Neural progenitor cell (in vitro differentiated cells): Measurements from ENCODE around the gene HES7. TPM values are rescaled to one million over a fixed set of nuclear protein-coding genes. Genes with fewer than 3 reads are reported as not detected.
A peak's percentile ranks its signal among the peaks of the same experiment; 100 is the strongest.

Source experiments
- DNase-seq: peaks from one replicate; pipeline ENCODE4 v3.0.0-alpha.2; 2016; ENCODE audit warnings: low spot score
- H2AFZ ChIP-seq: fragments of 200-600 bp; sonication (generic); replicated peaks from 2 replicates; pipeline ENCODE4 v1.6.1; 2016; ENCODE audit warnings: antibody characterized with exemption
- H3F3A ChIP-seq: fragments of 200-600 bp; sonication (generic); 2 replicates; pipeline ENCODE4 v1.6.1; 2016; ENCODE audit warnings: antibody characterized with exemption, low read depth
- H3K27ac ChIP-seq: fragments of 200-600 bp; sonication (generic); 2 replicates; pipeline ENCODE4 v1.5.1; 2016; ENCODE audit warnings: mild to moderate bottlenecking
- H3K27me3 ChIP-seq: fragments of 200-600 bp; sonication (generic); 2 replicates; pipeline ENCODE4 v1.6.1; 2016; ENCODE audit warnings: mild to moderate bottlenecking, moderate library complexity
- H3K36me3 ChIP-seq: fragments of 200-600 bp; sonication (generic); 2 replicates; pipeline ENCODE4 v1.5.1; 2016
- H3K4me1 ChIP-seq: fragments of 200-600 bp; sonication (generic); 2 replicates; pipeline ENCODE4 v1.6.1; 2016; ENCODE audit warnings: mixed run types
- H3K4me2 ChIP-seq: fragments of 200-600 bp; sonication (generic); 2 replicates; pipeline ENCODE4 v1.6.1; 2016
- H3K4me3 ChIP-seq: fragments of 200-600 bp; sonication (generic); 2 replicates; pipeline ENCODE4 v1.5.1; 2016
- H3K79me2 ChIP-seq: fragments of 200-600 bp; sonication (generic); 2 replicates; pipeline ENCODE4 v1.6.1; 2016; ENCODE audit warnings: low read depth
- H3K9ac ChIP-seq: fragments of 200-600 bp; sonication (generic); 2 replicates; pipeline ENCODE4 v1.6.1; 2016
- H3K9me3 ChIP-seq: fragments of 200-600 bp; sonication (generic); 2 replicates; pipeline ENCODE4 v1.5.1; 2016; ENCODE audit warnings: low read depth
- H4K20me1 ChIP-seq: fragments of 200-600 bp; sonication (generic); 2 replicates; pipeline ENCODE4 v1.6.1; 2016; ENCODE audit warnings: low read depth
- H3K27ac Mint-ChIP-seq: 3 replicates; pipeline ENCODE4 v1.8.0; 2021; ENCODE audit warnings: mixed read lengths
- H3K27me3 Mint-ChIP-seq: 2 replicates; pipeline ENCODE4 v1.8.0; 2022; ENCODE audit warnings: low read depth, mild to moderate bottlenecking, inconsistent platforms, moderate library complexity, mixed read lengths; ENCODE audit not compliant: insufficient read depth
- H3K36me3 Mint-ChIP-seq: 3 replicates; pipeline ENCODE4 v1.8.0; 2021; ENCODE audit warnings: mixed read lengths
- H3K4me1 Mint-ChIP-seq: 3 replicates; pipeline ENCODE4 v1.8.0; 2021; ENCODE audit warnings: mixed read lengths
- H3K4me3 Mint-ChIP-seq: 3 replicates; pipeline ENCODE4 v1.8.0; 2021; ENCODE audit warnings: mild to moderate bottlenecking, moderate library complexity, mixed read lengths
- H3K9me3 Mint-ChIP-seq: 3 replicates; pipeline ENCODE4 v1.8.0; 2020; ENCODE audit warnings: mixed read lengths
- EZH2 ChIP-seq: fragments of 200-600 bp; sonication (generic); IDR thresholded peaks from 2 replicates; pipeline ENCODE4 v1.6.1; 2017; ENCODE audit warnings: antibody characterized with exemption, mild to moderate bottlenecking, moderate library complexity
- EZH2phosphoT487 ChIP-seq: fragments of 200-600 bp; sonication (generic); IDR thresholded peaks from 2 replicates; pipeline ENCODE4 v1.6.1; 2017; ENCODE audit warnings: antibody characterized with exemption
- total RNA-seq: library from RNA; depleted of rRNA; stranded (reverse); fragments of >200 nt; gene quantifications from 2 replicates; pipeline ENCODE4 v1.2.3, GENCODE V29; 2015; ENCODE audit warnings: low replicate concordance
- TF ChIP-seq, protein P1 (sequence below): fragments of 200-600 bp; sonication (generic); IDR thresholded peaks from 2 replicates; pipeline ENCODE4 v1.5.1; 2017; ENCODE audit warnings: antibody characterized with exemption, mild to moderate bottlenecking

The HES7 gene
- total RNA-seq, 1 donor from 2014 or later: not detected

DNA sequence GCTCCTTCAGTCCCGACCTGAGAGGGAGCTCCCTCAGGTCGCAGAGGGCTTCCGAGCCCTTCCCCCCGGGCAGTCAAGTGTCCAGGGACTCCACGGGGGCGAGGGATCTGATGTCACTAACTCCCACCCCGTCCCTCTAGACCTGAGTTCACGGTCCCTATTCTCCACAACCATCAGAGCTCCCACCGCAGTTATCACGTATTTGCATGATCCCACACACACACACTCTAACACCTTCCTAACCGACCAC, 32.0 kb upstream of the HES7 start:
- peaks cover 2% of the 10 kb centered on the region for H3K79me2 ChIP-seq
- H2AFZ ChIP-seq: no peak overlapping the region
- H3K4me1 Mint-ChIP-seq: peaks cover 24% of the 10 kb centered on the region
- no peaks in the 10 kb centered on the region for H3K9me3 ChIP-seq
- H3K9ac ChIP-seq: peak overlapping the region; percentile 2
- H3K4me2 ChIP-seq: peak overlapping the region; percentile 80
- H3K27me3 Mint-ChIP-seq: peaks cover 7% of the 10 kb centered on the region
- H3K27ac ChIP-seq: no peak overlapping the region
- H3K27me3 ChIP-seq: no peaks in the 10 kb centered on the region
- H4K20me1 ChIP-seq: peaks cover 33% of the 10 kb centered on the region
- H3K27ac Mint-ChIP-seq: no peak overlapping the region
- TF ChIP-seq EZH2: no peak
- TF ChIP-seq EZH2phosphoT487: no peak
- TF ChIP-seq, protein P1, sequence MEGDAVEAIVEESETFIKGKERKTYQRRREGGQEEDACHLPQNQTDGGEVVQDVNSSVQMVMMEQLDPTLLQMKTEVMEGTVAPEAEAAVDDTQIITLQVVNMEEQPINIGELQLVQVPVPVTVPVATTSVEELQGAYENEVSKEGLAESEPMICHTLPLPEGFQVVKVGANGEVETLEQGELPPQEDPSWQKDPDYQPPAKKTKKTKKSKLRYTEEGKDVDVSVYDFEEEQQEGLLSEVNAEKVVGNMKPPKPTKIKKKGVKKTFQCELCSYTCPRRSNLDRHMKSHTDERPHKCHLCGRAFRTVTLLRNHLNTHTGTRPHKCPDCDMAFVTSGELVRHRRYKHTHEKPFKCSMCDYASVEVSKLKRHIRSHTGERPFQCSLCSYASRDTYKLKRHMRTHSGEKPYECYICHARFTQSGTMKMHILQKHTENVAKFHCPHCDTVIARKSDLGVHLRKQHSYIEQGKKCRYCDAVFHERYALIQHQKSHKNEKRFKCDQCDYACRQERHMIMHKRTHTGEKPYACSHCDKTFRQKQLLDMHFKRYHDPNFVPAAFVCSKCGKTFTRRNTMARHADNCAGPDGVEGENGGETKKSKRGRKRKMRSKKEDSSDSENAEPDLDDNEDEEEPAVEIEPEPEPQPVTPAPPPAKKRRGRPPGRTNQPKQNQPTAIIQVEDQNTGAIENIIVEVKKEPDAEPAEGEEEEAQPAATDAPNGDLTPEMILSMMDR: no peak
- peaks cover 18% of the 10 kb centered on the region for H3K4me1 ChIP-seq
- no peaks in the 10 kb centered on the region for H3K36me3 ChIP-seq
- no peaks in the 10 kb centered on the region for H3K9me3 Mint-ChIP-seq
- H3K4me3 Mint-ChIP-seq: no peak overlapping the region
- H3K36me3 Mint-ChIP-seq: peaks cover 1% of the 10 kb centered on the region
- DNase-seq: peak; percentile 59
- H3F3A ChIP-seq: peaks cover 66% of the 10 kb centered on the region
- H3K4me3 ChIP-seq: peak overlapping the region; percentile 58

DNA sequence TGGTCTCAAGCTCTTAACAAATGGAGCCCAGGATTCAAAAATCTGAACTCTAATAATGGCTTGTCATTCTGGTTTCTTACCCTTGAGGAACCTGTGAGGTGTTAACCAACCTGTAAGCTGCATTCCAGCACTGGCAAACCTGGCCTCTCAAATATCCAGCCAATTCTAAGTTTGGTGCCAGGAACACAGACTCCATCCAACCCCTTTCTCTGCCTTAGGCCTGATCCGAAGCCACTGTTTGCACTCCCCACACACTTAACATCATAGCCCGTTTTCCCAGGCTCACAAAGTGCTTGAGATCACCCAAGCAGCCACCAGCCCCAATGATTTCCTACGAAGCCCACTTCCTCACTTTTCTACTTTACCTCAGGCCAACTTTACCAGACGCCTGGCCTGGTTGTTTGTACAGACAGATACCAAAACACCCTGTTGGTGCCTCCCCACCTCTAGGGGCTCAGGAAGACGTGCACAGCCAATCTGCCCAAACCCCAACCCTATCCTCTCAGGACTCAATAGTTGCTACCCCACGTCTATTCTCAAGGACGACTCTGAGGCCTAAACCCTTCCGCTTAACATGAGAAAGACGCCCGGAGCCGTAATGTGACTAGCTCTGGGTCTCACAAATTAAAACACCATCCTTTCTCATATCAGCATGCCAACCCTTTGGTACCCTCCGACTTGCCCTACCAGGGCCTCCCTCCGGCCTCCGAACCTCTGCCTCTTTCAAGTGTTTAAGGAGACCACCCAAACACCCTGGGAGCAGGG, 31.5 kb upstream of the HES7 start:
- Mint-ChIP-seq H3K4me3 (no peak overlapping the region), H3K9me3 (no peaks in the 10 kb centered on the region), H3K4me1 (peaks cover 24% of the 10 kb centered on the region), H3K27me3 (peaks cover 7% of the 10 kb centered on the region), H3K27ac (no peak overlapping the region), H3K36me3 (no peaks in the 10 kb centered on the region)
- Histone ChIP-seq H3K4me1 (peaks cover 18% of the 10 kb centered on the region), H3K9me3 (no peaks in the 10 kb centered on the region), H4K20me1 (peaks cover 36% of the 10 kb centered on the region), H2AFZ (no peak overlapping the region), H3K27ac (no peak overlapping the region), H3K79me2 (no peaks in the 10 kb centered on the region), H3K4me3 (peak overlapping the region; percentile 58), H3F3A (peaks cover 66% of the 10 kb centered on the region), H3K36me3 (no peaks in the 10 kb centered on the region), H3K4me2 (peak overlapping the region; percentile 80), H3K9ac (peak overlapping the region; percentile 2), H3K27me3 (no peaks in the 10 kb centered on the region)
- DNase-seq: peak; percentile 29
- TF ChIP-seq EZH2phosphoT487: no peak
- no peak for TF ChIP-seq EZH2

DNA sequence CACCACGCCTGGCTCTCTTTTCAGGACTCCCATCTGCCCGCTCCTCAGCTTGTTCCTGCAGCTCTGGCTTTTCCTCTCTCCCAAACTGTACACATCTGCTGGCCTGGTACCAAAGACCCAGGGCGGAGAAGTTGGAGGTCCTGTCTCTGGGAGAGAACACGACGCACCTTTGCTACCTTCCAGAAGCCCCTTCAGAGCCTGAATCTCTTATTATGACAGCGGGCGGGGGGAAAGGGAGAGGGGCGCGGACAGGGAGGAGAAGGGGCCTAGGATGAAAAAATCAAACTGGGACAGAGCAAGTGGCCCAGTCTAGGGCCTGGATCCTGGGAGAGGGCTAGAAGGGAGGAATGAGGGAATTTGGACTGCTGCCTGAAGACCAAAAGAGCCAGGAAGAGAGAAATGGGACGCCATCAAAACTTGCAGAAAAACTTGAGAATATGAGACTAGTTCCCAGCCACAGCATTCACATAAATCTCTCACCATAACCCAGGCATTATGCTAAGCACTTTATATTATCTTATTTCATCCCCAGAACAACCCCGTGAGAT, 30.8 kb upstream of the HES7 start:
- H3K79me2 ChIP-seq: no peaks in the 10 kb centered on the region
- H3K4me2 ChIP-seq: peak overlapping the region; percentile 80
- DNase-seq: no peak
- H3F3A ChIP-seq: peaks cover 66% of the 10 kb centered on the region
- peaks cover 35% of the 10 kb centered on the region for H4K20me1 ChIP-seq
- no peak overlapping the region for H3K9ac ChIP-seq
- no peaks in the 10 kb centered on the region for H3K9me3 ChIP-seq
- Mint-ChIP-seq H3K9me3 (no peaks in the 10 kb centered on the region), H3K27ac (peak overlapping the region; percentile 100), H3K4me1 (peaks cover 21% of the 10 kb centered on the region), H3K36me3 (no peaks in the 10 kb centered on the region), H3K4me3 (no peak overlapping the region), H3K27me3 (peaks cover 11% of the 10 kb centered on the region)
- peak overlapping the region; percentile 8 for H3K27ac ChIP-seq
- TF ChIP-seq EZH2 (peak; percentile 12), EZH2phosphoT487 (no peak)
- H2AFZ ChIP-seq: peak overlapping the region; percentile 55
- peak overlapping the region; percentile 46 for H3K4me3 ChIP-seq
- H3K36me3 ChIP-seq: no peaks in the 10 kb centered on the region
- peaks cover 18% of the 10 kb centered on the region for H3K4me1 ChIP-seq
- H3K27me3 ChIP-seq: no peaks in the 10 kb centered on the region

DNA sequence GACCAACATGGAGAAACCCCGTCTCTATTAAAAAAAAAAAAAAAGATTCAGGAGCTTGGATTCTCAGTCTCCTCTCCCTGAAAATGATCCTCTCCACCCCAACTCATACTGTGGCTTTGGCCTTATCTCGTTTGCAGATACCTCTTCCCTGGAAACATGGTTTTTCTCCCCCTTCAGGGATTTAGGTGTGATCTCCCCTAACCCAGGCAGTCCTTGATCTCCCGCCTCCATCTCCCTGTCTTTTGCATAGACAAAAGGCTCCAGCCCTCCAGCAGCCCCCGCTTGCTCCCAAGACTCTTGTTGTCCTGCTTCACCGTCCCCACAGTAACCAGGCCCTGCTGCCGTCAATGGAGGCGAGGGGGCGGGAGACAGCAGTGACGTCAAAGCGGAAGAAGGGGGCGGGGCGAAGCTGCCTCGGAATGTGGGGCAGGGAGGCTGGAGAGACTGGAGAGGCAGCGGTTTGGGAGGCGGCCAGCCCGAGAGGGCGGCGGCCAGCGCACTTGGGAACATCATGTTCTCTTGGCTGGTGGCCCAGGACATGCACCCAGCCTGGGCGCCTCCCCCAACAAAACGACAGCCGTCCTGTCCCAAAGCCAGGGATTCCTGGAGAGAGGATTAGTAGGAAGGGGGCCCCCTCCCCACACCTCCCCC, 30.2 kb upstream of the HES7 start:
- DNase-seq: peak; percentile 96
- no peak for TF ChIP-seq EZH2
- TF ChIP-seq, protein P1: no peak
- TF ChIP-seq EZH2phosphoT487: no peak
- Mint-ChIP-seq H3K9me3 (no peaks in the 10 kb centered on the region), H3K27ac (peak overlapping the region; percentile 100), H3K27me3 (peaks cover 13% of the 10 kb centered on the region), H3K4me1 (peaks cover 21% of the 10 kb centered on the region), H3K4me3 (no peak overlapping the region), H3K36me3 (no peaks in the 10 kb centered on the region)
- Histone ChIP-seq H3K4me3 (peak overlapping the region; percentile 46), H3K27ac (peak overlapping the region; percentile 8), H3K4me2 (peak overlapping the region; percentile 80), H3K9me3 (no peaks in the 10 kb centered on the region), H3F3A (peaks cover 66% of the 10 kb centered on the region), H3K36me3 (no peaks in the 10 kb centered on the region), H3K79me2 (no peaks in the 10 kb centered on the region), H3K9ac (no peak overlapping the region), H3K27me3 (no peaks in the 10 kb centered on the region), H3K4me1 (peaks cover 18% of the 10 kb centered on the region), H4K20me1 (peaks cover 29% of the 10 kb centered on the region), H2AFZ (peak overlapping the region; percentile 55)
